ENCODE measurements around the gene MAML2.

Gene MAML2

DNA sequence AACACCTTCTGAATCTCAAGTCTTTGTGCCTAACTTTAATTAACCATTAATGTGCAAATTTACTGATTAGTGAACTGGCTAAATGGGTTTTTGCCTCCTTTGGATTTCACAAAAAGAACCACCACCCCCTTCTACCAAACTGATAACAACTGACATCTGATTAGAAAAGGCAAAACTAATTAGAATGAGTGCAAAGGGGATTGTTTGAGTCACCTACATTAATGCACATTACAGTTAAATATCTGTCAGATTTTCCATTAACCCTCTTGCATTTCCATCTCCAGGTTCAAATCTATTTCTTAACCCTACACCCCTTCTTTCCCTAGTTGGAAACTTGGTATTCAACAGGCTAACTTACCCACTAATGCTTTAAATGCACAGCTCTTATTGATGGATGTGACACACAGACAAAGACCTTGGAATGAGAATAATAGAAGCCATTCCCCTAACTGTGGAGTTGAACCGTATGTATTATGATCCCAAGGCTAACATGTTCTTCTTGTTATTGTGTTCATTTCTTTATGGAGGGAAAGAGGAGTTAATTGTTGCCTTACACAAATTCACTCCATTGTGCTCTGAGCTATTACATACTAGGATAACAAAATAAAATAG lies 257.6 kb downstream of the MAML2 start:
- in situ Hi-C loops (cut with MboI; ENCODE audit: low sequenced_read_pairs): no loop called here

DNA sequence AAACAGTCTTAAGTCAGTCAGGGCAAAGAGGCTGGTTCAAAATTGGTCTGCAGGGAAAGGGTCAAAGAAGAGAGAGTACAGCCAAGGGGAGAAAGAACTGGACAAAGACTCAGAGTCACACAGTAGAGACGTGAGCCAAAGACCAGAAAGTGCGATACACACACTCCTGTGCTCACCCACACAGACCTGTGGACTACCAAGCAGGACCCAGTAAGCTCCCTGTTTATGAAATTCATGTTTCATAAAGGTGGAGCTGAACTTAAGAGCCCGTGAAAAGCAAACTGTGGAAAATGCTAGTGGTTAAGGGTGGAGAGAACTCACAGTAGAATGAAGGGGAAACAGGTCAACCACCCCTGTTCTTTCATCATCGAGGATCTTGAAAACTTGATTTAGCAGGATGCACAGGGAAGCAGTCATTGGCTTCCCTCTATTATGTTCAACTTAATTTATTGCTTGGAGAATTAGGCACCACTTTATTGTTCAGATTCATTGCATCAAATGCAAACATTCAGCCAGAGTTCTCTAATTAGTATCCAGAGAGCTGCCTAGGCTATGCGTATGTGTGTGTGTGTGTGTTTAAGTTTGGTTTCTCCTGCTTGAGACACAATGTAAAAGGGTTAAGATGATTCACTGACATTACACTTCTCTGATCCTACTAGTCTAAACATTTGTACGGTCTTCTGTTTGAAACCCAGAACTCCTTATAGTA lies 258.2 kb downstream of the MAML2 start:
- in situ Hi-C loops (cut with MboI; ENCODE audit: low sequenced_read_pairs): no loop called here

- in situ Hi-C loops (cut with MboI; ENCODE audit: low sequenced_read_pairs): no loop called here
Measured at GRCh38 chr11:96082936-96083335, 260.1 kb downstream of the MAML2 start.

DNA sequence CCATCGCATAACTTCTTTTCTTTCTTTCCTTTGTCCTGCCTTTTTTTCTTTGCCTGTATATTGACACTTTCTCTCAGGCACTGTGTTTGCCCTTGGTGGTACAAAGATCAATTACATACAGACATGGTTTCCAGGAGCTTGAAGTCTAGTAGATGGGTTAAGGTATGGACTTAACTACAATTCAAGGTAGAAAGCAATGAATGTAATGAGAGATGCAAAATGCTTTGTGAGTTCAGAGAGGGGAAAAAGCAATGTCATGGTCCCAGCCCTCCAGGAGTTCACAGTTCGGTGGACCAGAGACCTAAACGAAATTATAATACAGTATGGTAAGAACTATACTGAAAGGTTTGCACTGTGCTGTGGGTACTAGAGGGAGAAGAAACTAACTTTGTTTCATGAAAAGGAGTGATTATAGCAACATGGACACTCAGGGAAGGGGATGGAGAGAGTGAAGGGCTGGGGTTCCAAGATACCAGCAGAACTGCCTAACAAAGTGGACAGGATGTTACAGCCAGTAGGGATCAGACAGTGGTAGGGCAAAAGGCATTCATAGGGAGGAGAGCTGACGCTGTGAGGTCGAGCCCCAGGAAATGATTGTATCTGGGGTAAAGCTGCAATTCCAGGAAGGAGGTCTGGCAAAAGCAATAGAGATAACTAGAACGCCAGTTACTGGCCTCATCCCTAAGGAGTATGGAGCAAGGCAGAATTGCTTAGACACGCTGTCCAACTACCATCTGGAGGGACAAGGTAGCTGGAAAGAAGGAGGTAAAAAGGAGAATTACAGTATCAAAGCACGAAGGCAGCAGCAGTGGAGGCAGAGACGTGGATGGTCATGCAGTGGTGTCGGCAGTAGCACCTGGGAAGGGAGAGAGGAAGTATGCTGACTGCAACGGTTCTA lies 260.7 kb downstream of the MAML2 start:
- in situ Hi-C loops (cut with MboI; ENCODE audit: low sequenced_read_pairs): no loop called here

DNA sequence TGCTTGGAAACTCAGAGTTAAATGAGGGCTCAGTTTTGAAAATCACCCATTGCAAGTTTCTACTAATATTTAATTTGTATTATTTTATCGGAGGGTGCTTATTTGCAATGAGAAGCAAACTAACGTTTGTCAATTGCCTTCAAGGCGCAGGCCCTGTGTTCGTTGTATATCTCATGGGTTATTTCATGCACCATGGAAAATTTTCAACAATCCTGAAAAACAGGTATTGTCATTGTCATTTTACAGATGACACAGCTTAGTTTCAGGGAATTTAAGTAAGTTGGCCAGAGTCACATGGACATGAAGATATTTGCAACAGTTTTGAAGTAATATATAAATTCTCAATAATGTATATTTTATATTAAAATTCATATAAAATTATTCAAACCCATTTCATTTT lies 261.4 kb downstream of the MAML2 start:
- in situ Hi-C loops (cut with MboI; ENCODE audit: low sequenced_read_pairs): no loop called here

GRCh38 chr11:96079691-96080090 lies 263.3 kb downstream of the MAML2 start:
- in situ Hi-C loops (cut with MboI; ENCODE audit: low sequenced_read_pairs): no loop called here

GRCh38 chr11:96075532-96075959 lies 267.4 kb downstream of the MAML2 start:
- in situ Hi-C loops (cut with MboI; ENCODE audit: low sequenced_read_pairs): no loop called here

GRCh38 chr11:96074551-96075310 lies 268.3 kb downstream of the MAML2 start:
- in situ Hi-C loops (cut with MboI; ENCODE audit: low sequenced_read_pairs): no loop called here

DNA sequence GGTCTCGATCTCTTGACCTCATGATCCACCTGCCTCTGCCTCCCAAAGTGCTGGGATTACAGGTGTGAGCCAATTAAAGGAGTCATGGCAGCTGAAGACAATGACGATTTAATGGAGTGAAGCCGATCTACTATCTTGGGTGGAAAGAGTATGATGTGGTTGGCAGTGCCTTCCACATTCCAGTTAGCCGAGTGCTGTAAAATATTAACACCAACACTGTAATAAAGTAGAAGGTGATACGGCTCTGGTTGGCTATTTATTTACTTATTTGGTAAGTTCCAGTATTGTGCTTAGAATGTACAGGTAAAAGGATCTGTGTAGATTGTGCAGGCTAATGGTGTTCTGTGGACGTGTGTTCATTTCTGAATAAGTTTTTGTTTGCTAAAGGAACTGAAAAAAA lies 269.5 kb downstream of the MAML2 start:
- in situ Hi-C loops (cut with MboI; ENCODE audit: low sequenced_read_pairs): no loop called here

DNA sequence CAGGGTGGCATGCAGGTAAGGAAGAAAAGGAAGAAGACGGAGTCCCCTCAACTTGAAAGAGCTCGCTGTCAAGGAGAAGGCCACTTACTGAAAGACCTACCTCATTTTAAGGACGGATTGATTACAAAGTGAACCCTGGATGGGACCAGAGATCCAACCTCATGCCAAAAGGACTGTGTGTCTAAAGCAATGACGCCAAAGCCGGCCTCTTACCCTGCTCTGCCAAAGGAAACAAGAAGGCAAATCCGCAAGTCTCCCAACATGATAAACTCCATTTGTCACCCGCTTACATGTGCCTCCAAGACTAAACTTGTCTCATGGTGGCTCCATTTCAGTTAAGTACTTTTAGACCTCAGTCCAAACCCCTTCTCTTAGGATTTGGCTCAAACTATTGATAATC lies 270.4 kb downstream of the MAML2 start:
- in situ Hi-C loops (cut with MboI; ENCODE audit: low sequenced_read_pairs): no loop called here

DNA sequence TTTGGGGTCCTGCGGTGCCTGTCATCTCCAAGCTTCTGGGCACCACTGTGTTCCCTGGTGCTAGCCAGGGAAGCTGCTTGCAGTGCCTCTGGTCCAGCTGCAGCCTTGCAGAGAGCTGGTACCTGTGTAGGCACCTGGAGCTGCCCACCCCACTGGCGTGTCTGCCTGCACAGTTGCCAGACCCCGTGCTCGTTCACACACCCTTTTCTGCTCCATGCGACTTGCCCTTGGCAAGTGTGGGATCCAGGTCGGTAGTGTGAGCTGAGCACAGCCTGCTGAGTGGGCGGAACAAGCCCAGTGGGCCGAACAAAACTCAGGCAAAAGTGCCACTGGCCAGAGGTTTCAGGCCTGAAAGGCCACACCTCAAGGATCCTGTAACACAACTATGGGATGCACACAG lies 272.5 kb downstream of the MAML2 start:
- in situ Hi-C loops (cut with MboI; ENCODE audit: low sequenced_read_pairs): no loop called here

GRCh38 chr11:96067160-96067559 lies 275.8 kb downstream of the MAML2 start:
- in situ Hi-C loops (cut with MboI; ENCODE audit: low sequenced_read_pairs): no loop called here

DNA sequence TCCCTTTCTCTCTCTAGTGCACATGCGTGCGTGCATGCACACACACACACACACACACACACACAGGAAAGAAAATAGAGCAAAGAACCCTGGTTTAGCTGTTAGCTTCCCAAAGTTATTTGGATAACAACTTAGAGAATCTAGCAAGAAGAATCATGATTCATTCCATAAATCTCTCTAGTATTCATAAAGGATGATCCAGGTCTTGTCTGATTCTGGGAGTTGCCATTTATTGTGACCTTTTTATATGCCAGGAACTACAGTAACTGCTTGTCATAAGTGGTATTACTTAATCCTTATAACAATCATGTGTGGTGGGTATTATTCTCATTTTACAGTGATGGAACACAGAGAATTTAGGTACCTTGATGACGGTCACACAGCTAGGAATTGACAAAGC lies 277.6 kb downstream of the MAML2 start:
- in situ Hi-C loops (cut with MboI; ENCODE audit: low sequenced_read_pairs): no loop called here

- in situ Hi-C loops (cut with MboI; ENCODE audit: low sequenced_read_pairs): no loop called here
Measured at GRCh38 chr11:96063886-96064285, 279.1 kb downstream of the MAML2 start.

- in situ Hi-C loops (cut with MboI; ENCODE audit: low sequenced_read_pairs): no loop called here
Measured at GRCh38 chr11:96063053-96063452, 279.9 kb downstream of the MAML2 start.

DNA sequence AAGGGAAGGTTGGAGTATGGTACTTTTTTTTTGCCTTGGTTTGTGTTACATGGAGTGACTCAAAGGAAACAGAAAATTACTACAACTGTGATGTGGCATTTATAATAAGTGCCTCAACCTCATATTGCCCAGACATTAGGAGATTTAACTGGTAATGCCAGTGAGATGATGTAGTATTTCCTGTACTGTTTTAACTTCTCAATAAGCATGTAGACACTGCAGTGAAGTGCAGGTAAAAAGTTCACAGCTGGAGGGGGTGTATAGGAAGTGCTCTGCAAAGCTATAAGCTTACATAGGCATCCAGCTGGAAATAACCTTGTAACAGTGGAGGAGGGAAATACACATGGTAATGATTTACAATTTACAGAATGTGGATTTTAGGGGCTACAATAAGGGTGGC lies 280.9 kb downstream of the MAML2 start:
- in situ Hi-C loops (cut with MboI; ENCODE audit: low sequenced_read_pairs): no loop called here

DNA sequence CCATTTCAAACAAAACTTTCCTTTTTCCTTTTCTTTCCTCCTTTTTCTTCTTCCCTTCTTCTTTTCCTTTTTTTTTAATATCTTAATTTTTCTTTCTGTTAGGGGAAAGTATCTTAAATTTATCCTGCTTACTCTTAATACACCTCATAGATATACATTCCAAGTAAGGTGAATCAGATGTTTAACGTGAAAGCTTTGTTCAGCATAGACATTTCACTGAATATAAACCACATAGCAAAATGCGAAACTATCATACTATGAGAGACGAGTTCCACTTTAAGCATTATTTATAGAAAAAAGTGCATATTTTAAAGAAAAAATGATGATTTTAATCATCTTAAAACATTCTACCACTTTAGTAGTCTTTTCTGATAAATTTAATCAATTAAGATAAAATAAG lies 281.3 kb downstream of the MAML2 start:
- in situ Hi-C loops (cut with MboI; ENCODE audit: low sequenced_read_pairs): no loop called here

DNA sequence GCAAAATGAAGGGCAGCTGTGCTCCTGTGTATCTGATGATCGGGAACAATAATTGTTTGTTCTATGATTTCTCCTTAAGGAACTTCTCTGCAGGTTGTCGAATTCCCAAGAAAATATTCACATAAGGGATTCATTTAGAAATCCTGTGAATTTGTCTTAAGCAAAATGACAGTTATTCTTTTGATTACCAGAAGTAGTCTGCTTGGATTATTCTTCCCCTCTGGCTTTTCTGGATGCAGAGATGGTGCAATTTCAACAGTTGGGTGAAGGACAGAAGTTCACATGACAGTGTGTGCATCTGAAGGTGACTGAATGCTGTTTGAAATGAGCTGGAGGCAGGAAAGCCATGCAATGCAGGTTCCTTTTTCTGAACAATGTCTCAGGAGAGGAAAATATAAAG lies 281.9 kb downstream of the MAML2 start:
- in situ Hi-C loops (cut with MboI; ENCODE audit: low sequenced_read_pairs): no loop called here

- in situ Hi-C loops (cut with MboI; ENCODE audit: low sequenced_read_pairs): no loop called here
Measured at GRCh38 chr11:96057502-96057901, 285.5 kb downstream of the MAML2 start.

DNA sequence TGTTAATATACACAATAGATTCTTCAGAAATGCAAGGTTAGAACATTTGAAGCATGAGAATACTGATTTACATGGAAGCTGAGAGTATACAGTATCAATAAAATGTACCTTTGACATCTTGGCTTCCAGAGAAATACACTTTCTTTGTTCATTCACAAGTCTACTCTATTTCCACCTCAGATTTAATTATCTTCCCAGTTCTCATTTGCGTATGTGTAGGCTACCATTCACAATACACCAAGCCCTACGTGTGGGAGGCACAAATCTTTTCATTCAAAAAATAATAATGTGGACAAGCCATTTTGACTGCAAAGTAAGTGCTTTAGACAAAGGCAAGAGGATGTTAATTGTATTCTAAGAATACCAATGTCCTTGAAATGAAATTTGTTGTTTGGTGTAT lies 286.4 kb downstream of the MAML2 start:
- in situ Hi-C loops (cut with MboI; ENCODE audit: low sequenced_read_pairs): no loop called here

Data from HL-60/S4 (cell line).